GM12891 (cell line): Measurements from ENCODE around the gene KIF21B.
A peak's percentile ranks its signal among the peaks of the same experiment; 100 is the strongest.

Source experiments
- DNase-seq: peaks from one replicate; pipeline ENCODE4 v3.0.0; 2011; ENCODE audit warnings: low spot score; ENCODE audit not compliant: insufficient read length
- FAIRE-seq: peaks from 2 replicates; lab custom pipeline; 2011; peaks lifted over from hg19 to GRCh38; lab: Jason Lieb, UNC
- PAX5 ChIP-seq: IDR thresholded peaks from 2 replicates; pipeline ENCODE4 v1.6.1; 2011; ENCODE audit warnings: low read length, moderate library complexity, mild to moderate bottlenecking; ENCODE audit not compliant: insufficient read depth, severe bottlenecking
- POLR2A ChIP-seq: IDR thresholded peaks from 2 replicates; pipeline ENCODE4 v1.6.1; 2011; ENCODE audit warnings: low read depth, low read length, control low read depth
- POLR2AphosphoS5 ChIP-seq: IDR thresholded peaks from 2 replicates; pipeline ENCODE4 v1.6.1; 2011; ENCODE audit warnings: low read depth, low read length, control low read depth
- POU2F2 ChIP-seq: IDR thresholded peaks from 2 replicates; pipeline ENCODE4 v1.6.1; 2011; ENCODE audit warnings: low read depth, mild to moderate bottlenecking, control low read depth, low read length, moderate library complexity
- SPI1 ChIP-seq: IDR thresholded peaks from 2 replicates; pipeline ENCODE4 v1.6.1; 2011; ENCODE audit warnings: low read depth, low read length, control low read depth
- TAF1 ChIP-seq: IDR thresholded peaks from 2 replicates; pipeline ENCODE4 v1.6.1; 2011; ENCODE audit warnings: low read depth, low read length, control low read depth

Gene KIF21B

GRCh38 chr1:201020721-201021629, 2.5 kb downstream of the KIF21B start:
- DNase-seq (no peak), FAIRE-seq (peak; percentile 26)
- TF ChIP-seq POLR2A (no peak), TAF1 (no peak)

DNA sequence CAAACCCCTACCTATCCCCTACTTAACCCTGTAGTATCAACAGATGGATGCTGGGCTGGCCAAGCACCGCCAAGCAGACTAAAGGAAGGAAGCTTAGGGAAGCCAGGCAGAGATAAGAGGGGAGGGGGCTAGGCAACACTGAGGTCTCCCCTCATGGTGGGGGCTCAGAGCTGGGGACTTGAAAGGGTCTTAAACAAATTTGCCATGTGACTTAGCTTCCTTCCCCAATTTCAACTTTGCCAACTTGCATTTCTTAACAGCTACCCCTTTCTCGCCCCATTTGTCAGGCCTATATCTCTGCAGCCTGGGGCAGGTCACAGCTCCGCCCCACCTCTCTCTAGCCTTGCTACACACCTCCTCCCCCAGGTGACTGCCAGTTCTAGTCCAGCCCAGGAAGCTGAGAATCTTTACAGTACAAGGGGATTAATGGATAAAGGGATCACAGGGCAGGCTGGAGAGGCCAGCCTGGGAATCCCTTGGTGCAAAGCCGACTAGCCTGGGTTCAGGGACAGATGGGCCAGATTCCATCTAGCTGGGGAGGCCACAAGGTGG, 3.4 kb downstream of the KIF21B start:
- TF ChIP-seq SPI1, result no peak
- TF ChIP-seq POLR2A, result no peak
- TF ChIP-seq POU2F2, result no peak
- no peak for TF ChIP-seq POLR2AphosphoS5
- TF ChIP-seq PAX5, result no peak
- TF ChIP-seq TAF1, result no peak
- DNase-seq (no peak), FAIRE-seq (peak; percentile 76)

DNA sequence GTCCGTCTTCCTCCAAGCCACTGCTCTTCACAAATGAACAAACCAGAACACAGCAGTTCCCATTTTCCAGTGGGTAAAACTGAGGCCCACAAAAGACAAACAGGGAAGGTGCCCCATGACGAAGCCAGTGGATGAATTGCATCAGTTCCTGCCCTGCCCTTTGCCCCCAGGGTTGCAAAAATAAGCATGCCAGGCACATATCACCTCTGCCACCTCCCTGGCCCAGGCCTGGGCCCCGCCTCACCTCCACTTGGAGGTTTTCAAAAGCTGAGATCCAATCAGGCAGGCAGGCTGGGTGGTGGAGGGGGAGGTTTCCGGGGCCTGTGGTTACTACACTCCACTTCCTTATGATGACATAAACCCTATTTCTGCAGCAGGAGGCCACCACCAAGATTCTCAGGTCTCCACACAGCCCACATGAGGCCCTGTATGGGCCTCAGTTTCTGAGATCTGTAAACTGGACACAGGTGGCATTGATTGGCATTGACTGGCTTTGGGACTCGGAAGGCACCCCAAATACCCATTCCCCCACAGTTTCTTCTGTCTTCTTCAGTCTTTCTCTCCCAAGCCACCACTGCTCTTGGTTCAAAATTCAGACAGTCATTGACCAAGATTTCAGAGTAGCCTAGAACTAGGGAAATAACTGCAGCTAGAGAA, 4.1 kb downstream of the KIF21B start:
- TF ChIP-seq TAF1, result no peak
- TF ChIP-seq POLR2AphosphoS5, result no peak
- TF ChIP-seq POLR2A, result peak; percentile 53
- peak; percentile 83 for TF ChIP-seq POU2F2
- no peak for TF ChIP-seq PAX5
- TF ChIP-seq SPI1, result peak; percentile 72
- FAIRE-seq (peak; percentile 83), DNase-seq (peak; percentile 89)

DNA sequence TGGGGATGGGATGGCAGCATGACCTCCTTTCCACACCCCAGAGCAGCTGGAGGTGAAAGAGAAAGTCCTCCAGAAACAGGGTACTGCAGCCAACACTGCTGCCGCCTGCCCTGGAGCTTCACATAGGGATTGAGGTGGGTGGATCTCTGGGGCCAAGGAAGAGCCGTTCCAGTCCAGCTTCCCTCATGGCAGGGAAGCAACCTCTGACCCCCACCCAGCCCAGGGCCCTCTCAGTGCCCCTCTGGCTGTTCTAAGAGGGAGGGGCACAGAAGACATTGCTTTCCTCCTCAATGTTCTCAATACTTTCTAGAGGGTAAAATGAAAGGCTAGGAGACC, 5.7 kb downstream of the KIF21B start:
- FAIRE-seq, result no peak
- no peak for TF ChIP-seq POLR2A
- no peak for TF ChIP-seq TAF1
- no peak for TF ChIP-seq SPI1
- TF ChIP-seq POU2F2, result no peak
- no peak for TF ChIP-seq PAX5
- no peak for TF ChIP-seq POLR2AphosphoS5
- no peak for DNase-seq

GRCh38 chr1:201016943-201017827, 6.3 kb downstream of the KIF21B start:
- DNase-seq (no peak), FAIRE-seq (no peak)
- TF ChIP-seq POU2F2, result no peak
- TF ChIP-seq PAX5, result no peak

- FAIRE-seq, result no peak
- no peak for DNase-seq
- TF ChIP-seq TAF1, result no peak
- no peak for TF ChIP-seq POLR2A
- TF ChIP-seq SPI1, result no peak
- TF ChIP-seq POU2F2, result no peak
- no peak for TF ChIP-seq PAX5
- TF ChIP-seq POLR2AphosphoS5, result no peak
These were observed 7.3 kb downstream of the KIF21B start for GRCh38 chr1:201016211-201016651.

- TF ChIP-seq TAF1 (no peak), POU2F2 (no peak), SPI1 (no peak), POLR2A (no peak), POLR2AphosphoS5 (no peak), PAX5 (no peak)
- FAIRE-seq (no peak), DNase-seq (no peak)
These were observed 7.9 kb downstream of the KIF21B start for GRCh38 chr1:201015551-201016091.

DNA sequence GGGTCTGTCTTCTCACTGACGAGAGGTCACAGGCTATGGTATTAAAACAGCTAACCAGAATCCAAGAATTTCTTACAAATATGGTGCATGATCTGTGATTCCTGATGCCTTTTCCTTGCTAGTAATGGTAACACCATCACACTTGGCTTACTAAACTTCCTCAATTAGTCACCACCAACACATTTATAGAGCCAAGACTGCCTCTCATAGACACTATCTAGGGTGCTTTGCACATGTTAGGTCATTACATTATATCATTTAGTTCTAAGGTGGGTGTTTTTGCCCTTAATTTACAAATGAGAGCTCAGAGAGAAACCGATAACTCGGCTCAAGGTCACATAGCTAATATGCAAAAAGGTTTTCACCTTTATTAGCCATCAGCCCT, 8.7 kb downstream of the KIF21B start:
- FAIRE-seq, result no peak
- TF ChIP-seq SPI1, result no peak
- TF ChIP-seq TAF1, result no peak
- no peak for TF ChIP-seq POLR2AphosphoS5
- no peak for TF ChIP-seq POU2F2
- TF ChIP-seq POLR2A, result no peak
- TF ChIP-seq PAX5, result no peak
- DNase-seq, result no peak
